ENCODE data around the gene RAD9B.
"Not testable (repeated sequence)": the region's sequence is repeated elsewhere in the genome, so short reads cannot be mapped to it uniquely, and the experiment has no call there.

RAD9B gene

DNA sequence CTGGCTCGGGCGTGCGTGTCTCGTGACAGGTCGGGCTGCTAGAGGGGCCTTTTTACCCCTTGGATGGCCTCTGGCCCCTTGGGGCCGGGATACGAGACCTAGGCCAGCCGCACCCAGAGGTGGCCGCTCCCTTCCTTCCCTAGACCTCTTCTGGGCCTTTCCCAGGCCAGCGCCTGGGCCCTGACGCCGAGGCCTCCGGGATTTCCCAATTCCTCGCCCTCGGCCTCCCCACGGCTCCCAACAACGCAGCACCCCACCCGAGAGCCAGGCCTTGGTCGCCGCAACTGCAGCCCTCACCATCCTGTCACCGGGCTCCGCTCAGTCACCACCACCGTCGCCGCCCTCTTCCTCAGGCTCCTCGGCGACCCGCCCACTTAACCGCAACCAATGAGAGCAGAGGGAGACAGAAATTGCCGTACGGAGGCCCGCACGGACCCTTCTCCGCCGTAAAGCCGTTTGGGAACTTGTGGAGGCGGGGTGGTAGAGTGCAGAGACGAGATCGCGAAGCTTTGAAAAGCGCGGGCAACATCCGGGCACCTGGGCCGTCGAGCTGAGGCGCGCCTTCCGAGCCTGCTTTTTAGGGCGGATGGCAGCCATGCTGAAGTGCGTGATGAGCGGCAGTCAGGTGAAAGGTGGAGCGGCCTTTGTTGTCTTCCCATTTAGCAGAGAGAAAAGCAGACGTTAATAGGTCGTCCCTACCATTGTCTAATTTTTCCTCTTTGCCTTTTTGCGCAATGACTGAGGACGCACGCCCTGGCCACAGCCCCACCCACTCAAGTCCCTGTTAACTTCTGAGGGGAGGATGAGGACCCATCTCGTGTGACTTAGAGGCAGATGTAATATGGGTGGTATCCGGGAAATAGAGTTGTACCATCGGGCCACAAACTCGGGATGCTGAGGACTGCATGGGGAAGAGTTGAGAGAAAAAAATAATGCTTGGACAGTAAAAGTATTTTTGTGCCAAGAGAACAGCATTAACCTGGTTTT, at the start of gene RAD9B, which contains the start of gene VPS29:
Gene RAD9B, plus strand, starts transcription at position 580 of the 987 bp plus-strand sequence. Its CDS starts 7 bp downstream, at position 587.
Gene VPS29, minus strand, starts transcription at position 360 of the 987 bp plus-strand sequence. Its CDS starts 60 bp downstream, at position 300.
- DNase-seq: peak; percentile 100

- no peak for DNase-seq
Observed at GRCh38 chr12:110453569-110454296, 48.4 kb upstream of the RAD9B start.

DNA sequence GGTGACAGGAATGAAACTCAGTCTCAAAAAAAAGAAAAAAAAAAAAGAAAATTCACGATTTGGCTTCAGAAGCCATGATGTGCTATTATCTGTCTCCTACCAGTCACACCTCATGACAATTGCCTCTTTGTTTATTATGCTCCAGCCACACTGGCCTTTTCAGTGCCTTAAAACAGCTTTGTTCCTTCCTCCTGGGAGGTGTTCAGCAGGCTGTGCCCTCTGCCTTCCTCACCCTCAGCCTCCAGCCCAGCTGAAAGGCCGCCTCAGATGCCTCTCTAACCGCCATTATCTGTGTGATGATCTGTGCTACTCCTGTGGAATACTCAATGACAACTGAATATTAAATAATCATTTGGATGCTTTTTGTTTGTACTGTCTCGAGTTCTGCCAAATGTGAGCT, 43.4 kb upstream of the RAD9B start:
- no peak for DNase-seq

- not testable (repeated sequence) for DNase-seq
Observed at GRCh38 chr12:110461189-110461588, 40.9 kb upstream of the RAD9B start.

DNA sequence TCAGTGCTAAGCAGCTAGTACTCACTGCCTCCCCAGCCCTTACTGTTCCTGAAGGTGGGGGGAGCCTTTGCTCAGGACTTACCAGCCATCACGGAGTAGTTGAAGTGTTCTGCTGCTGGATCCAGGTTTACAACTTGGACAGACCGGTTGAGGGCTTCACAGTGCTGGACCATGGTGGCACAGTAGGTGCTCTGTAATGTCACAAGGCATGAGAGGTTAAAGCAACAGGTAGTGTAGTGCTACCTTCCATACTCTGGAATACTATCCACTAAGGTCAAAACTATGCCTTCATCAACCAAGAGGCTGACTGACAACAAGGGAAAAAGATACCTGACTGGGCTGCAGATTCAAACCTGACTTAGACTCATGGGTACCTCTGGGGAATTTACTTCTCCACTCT, 37.1 kb upstream of the RAD9B start:
- DNase-seq: no peak

DNA sequence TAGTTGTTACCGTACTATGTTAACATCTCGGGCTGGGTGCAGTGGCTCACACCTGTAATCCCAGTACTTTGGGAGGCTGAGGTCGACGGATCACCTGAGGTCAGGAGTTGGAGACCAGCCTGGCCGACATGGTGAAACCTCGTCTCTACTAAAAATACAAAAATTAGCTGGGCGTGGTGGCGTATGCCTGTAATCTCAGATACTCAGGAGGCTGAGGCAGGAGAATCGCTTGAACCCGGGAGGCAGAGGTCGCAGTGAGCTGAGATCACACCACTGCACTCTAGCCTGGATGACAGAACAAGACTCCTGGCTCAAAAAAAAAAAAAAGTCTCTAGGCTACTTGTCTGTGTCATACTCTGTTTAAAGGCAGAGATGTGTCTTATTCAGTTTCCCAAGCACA, 36.4 kb upstream of the RAD9B start:
- DNase-seq: not testable (repeated sequence)

GRCh38 chr12:110466791-110467190, 35.3 kb upstream of the RAD9B start:
- no peak for DNase-seq

GRCh38 chr12:110467847-110468213, 34.3 kb upstream of the RAD9B start:
- DNase-seq: no peak

GRCh38 chr12:110468214-110469048, 33.7 kb upstream of the RAD9B start, which contains the start of the genes FAM216A and GPN3:
TSS of gene FAM216A (plus strand) at chr12:110468845. CDS start at chr12:110468876, 31 bp downstream.
TSS of gene GPN3 (minus strand) at chr12:110468257. CDS start at chr12:110468203, 54 bp downstream.
- DNase-seq: peak; percentile 100

- DNase-seq: no peak
Observed at GRCh38 chr12:110475426-110475825, 26.7 kb upstream of the RAD9B start.

DNA sequence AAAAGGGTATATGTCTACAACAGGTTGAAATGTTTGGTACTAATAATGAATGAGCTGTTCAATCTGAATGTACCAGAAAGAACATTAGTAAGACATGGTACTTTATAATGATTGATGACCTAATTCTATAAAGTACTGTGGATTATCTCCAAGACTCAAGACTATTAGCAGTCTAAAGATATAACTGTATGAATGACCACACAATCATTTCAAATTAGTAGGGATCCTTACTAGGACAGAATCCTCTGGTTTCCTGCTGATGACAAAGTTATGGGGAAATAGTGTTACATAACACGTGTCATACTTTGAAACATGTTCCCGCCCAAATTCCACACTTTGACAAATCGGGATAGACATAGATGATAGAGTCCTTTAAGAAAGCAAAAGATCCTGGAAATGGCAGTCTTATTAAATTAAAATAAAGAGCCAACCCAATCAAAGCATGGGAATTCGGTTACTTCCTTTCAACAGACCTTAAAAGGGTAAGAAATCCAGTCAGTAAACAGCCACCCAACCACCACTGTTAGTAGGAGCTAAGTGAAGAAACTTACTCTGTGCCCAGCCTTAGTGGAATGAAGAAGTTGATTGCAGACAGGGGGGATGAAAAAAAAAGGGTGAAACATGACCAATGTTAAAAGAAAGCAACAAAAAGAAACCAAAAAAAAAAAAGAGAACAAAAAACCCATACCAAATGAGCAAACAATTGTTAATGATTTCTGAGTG, 3.0 kb upstream of the RAD9B start:
- DNase-seq: no peak

DNA sequence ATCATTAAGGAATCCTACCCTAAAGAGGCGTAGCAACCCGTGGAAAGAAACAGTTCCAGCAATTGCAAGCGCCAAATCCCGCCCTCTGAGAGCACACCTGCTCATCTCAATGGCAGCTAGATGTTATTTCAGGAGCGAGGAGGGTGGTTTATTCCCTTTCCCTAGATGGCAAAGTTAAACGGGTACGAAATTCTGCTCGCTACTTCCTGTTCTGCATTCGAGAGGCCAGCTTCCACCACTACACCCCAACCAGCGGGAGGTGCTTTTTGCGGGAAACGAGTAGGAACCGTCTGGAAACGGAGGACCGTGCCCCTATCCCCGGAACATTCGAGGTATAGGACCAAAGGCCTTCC, 756 bp upstream of the RAD9B start:
- peak; percentile 88 for DNase-seq

- no peak for DNase-seq
Observed at GRCh38 chr12:110503432-110503831, 1.3 kb downstream of the RAD9B start.

DNA sequence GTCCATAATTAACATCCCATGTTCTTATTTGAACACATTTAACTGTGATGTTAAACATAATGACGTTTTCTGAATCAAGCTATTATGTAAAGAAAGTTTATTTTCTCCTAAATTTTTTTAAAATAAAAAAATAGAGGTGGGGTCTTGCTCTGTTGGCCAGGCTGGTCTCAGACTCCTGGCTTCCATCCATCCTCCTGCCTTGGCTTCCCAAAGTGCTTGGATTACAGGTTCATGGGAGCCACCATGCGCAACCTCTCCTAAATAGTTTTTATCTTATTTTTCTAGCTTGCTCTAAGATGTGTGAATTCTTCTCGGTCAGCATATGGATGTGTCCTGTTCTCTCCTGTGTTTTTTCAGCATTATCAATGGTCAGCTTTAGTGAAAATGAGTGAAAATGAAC, 3.2 kb downstream of the RAD9B start:
- DNase-seq: no peak

DNA sequence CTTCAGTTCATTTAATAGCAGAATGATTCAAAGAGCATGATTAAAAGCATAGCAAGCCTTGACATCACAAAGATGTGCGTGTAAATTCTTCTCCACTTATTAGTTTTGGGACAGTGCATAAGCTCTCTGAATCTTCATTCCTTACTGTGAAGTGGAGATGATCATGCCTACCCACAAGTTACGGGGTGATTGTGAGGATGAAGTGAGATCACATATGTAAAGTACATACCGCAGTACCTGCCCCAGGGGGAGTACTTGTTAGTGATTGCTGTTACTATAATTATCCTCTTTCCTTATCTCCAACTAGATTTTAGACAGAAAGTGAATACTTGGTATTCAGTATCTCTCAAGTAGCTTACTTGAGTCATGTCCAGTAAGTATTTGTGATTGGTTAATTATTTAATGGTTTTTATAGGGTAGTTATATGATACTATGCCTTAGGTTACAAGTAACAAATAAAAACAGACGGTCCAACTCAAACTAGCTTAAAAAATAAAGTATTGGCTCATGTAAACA, 6.0 kb downstream of the RAD9B start:
- no peak for DNase-seq

- no peak for DNase-seq
Observed at GRCh38 chr12:110513842-110514241, 11.7 kb downstream of the RAD9B start.

DNA sequence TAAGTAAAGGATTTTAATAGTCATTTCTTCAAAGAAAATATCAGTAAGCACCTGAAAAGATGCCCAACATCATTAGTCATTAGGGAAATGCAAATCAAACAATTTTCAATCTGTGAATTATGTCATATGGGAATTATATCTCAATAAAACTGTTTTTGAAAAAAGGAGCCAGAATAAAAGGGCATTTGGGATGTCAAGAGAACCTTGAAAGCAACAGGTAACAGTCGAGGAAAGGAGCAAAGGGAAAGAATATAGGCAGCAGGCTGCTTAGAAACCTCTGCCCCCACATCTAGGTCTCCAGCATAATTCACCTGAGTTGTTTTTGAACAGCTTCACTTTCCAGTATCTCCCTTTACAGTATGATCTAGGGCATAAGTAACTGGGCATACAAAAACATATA, 12.2 kb downstream of the RAD9B start:
- no peak for DNase-seq

DNA sequence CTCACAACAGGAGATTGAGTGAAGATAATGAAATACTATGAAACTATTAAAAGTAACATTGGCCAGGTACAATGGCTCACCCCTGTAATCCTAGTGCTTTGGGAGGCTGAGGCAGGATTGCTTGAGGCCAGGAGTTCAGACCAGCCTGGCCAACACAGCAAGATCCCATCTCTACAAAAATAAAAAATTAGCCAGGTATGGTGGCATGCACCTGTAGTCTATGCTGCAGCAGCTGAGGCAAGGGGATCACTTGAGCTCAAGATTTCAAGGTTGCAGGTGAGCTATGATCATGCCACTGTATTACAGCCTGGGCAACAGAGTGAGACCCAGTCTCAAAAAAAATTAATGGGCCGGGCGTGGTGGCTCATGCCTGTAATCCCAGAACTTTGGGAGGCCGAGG, 14.9 kb downstream of the RAD9B start:
- no peak for DNase-seq

DNA sequence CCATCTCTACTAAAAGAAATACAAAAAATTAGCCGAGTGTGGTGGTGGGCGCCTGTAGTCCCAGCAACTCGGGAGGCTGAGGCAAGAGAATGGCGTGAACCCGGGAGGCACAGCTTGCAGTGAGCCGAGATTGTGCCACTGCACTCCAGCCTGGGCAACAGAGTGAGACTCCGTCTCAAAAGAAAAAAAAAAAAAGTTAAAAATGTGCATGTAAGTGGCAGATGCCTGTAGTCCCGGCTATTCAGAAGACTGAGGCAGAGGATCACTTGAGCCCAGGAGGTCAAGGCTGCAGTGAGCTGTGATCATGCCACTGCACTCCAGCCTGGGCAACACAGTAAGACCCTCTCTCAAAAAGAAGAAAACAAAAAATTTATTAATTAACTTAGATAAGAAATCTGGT, 15.9 kb downstream of the RAD9B start:
- not testable (repeated sequence) for DNase-seq

DNA sequence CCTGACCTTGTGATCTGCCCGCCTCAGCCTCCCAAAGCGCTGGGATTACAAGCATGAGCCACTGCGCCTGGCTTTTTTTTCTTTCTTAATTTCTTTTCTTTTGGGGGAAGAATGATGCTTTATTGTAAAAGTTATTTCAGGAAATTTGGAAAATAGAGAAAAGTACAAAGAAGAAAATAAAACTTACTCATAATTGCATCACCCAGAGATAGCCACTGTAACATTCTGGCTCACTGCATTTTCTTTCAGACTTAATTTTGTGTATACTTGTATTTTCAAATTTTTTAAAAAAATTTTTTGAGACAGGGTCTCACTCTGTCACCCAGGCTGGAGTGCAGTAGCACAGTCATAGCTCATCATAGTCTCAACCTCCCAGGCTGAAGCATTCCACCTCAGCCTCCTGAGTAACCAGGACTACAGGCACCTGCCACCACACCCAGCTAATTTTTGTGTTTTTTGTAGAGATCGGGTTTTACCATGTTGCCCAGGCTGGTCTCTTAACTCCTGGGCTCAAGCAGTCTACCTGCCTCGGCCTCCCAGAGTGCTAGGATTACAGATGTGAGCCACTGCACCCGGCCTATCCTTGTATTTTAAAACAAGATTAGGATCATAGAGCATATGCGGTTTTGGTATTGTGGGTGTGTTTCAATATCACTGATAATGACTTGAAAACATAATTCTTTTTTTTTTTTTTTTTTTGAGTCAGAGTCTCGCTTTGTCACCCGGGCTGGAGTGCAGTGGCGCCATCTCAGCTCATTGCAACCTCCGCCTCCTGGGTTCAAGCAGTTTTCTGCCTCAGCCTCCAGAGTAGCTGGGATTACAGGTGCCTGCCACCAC, 19.0 kb downstream of the RAD9B start:
- DNase-seq: not testable (repeated sequence)
